HG03439 (cell line): ENCODE data around the gene GPNMB.

Experiments used
- ATAC-seq: cut with Tn5 transposase; IDR thresholded peaks from one replicate; pipeline ENCODE4 v1.9.1; 2021; ENCODE audit warnings: mild to moderate bottlenecking, moderate library complexity; ENCODE audit not compliant: unreplicated experiment

GPNMB gene

DNA sequence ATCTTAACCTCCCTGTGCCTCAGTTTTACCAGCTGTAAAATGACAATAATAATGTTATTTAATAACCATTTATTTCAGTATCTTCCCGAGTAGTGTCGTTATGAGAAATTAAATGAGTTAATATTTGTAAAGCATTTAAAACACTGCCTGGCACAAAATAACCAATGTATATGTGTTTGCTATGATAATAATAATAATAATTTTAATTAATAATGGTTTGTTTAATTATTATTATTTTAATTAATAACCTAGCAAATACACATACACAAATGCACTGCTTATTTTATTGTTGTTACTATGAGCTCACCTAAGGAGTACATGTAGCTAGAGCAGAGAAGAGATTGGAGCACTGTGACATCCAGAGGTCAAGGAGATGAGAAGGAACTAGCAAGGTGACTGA, 18.2 kb upstream of the GPNMB start:
- no peak for ATAC-seq

DNA sequence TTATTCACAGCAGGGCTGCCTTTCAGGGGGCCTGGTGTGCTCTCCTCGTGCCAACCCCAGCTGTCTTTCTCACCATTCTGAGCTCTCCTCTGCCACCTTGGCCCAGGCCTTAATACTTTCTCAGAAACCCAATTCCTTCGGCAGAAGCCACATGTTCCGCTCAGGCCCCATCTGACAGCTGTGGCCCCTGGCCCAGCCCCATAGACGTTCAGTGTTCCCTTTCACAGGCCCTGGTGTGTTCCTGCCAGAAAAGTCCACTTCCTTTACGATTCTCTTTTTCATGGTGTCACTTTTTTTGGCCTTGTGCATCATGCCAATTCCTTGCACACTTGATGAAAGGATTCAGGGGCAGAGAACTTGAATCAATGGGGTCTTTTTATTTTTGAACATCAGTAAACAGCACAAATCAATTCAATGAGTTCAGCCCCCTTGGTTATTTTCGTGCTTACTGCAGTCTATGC, 15.9 kb upstream of the GPNMB start:
- no peak for ATAC-seq

DNA sequence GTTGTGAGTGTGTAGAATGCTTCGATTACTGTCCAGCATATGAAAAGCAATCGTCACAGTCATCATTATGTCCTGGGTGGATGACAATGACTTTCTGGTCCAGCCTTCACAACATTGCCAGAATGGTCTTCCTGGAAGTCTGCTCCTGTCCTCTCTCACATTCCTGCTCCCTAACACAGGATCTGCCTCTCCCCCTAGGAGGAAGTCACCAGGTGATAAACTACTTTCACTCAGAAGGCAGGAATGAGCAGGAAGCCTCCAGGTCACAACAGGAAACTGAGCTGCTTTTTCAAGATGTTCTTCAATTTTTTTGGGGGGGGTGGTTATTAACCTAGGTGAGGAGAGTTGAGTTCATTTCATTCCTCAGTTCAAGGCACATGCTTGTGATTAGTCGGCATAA, 13.6 kb upstream of the GPNMB start:
- ATAC-seq: no peak

- peak; percentile 90 for ATAC-seq
Observed at GRCh38 chr7:23234569-23235296, 11.8 kb upstream of the GPNMB start.

GRCh38 chr7:23235813-23236221, 10.8 kb upstream of the GPNMB start:
- ATAC-seq: no peak

GRCh38 chr7:23237000-23237399, 9.6 kb upstream of the GPNMB start:
- no peak for ATAC-seq

DNA sequence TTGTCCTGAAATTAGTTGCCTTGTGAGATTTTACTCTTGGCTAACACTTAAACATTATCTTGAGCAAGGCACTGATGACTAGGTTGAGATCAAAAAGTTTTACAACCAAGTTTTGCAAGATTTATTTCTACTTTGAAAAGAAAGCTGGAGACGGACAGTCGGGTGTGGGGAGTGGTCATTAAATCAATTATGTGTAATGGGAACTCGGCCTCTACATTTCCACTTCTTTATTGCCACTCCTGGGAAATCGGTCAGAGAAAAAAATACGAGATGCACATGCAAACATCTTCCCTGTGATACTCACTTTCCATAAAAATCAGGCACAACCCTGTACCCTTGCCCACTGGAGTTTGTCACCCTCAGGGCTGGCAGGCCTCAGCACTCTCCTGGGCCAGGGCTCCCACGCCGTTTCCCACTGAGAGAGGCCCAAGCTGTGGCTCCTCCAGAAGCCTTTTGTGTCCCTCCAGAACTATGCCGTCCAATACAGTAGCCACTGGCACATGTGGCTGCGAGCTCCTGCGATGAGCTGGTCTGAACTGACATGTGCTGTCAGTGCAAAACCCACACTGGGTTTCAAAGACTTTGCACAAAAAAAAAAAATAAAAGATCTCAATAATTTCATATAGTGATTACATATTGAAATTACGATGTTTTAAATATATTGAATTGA, 7.5 kb upstream of the GPNMB start:
- no peak for ATAC-seq

DNA sequence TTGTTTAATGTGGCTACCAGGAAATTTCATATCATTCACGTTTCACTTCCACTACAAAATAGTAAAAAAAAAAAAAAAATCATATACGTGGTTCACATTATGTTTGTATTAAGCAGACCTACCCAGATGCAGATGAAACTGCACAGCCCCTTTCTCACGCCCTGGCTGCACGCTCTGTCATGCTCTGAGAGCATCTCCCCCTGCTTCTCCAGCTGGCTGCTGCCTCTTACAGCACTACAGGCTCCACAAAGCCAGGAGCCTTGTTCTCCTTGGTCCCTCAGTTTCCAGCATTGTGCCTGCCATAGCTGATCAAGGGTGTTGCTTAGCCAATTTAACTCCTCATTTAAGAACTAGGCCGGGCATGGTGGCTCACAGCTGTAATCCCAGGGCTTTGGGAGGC, 6.9 kb upstream of the GPNMB start:
- no peak for ATAC-seq

- ATAC-seq: no peak
Observed at GRCh38 chr7:23242321-23242720, 4.3 kb upstream of the GPNMB start.

- no peak for ATAC-seq
Observed at GRCh38 chr7:23242935-23243334, 3.6 kb upstream of the GPNMB start.

DNA sequence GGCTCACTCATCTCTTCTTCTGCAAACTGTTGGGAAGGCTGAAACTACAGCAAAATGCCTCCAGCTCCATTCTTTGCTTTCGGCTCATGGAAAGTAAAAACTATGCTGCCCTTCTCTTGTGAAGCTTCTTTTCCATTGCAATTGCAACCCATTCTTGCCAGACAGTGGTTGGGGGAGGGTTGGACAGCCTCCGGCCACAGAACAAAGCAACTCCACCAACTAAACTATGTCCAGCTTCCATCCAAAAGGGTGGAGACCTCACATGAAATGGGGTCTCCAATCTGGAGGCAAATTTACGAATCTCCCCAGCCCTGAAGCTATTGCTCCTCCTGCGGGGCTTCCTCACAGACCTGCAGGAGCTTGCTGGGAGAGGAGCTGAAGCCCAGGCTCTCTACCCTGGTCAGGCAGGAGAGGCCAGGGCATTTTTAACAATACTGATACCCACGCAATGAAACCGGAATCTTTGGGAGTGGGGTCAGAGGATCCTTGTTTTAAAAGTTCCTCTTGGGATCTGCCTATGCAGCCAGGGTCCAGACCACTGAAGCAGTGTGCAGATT, 549 bp downstream of the GPNMB start:
- ATAC-seq: no peak

DNA sequence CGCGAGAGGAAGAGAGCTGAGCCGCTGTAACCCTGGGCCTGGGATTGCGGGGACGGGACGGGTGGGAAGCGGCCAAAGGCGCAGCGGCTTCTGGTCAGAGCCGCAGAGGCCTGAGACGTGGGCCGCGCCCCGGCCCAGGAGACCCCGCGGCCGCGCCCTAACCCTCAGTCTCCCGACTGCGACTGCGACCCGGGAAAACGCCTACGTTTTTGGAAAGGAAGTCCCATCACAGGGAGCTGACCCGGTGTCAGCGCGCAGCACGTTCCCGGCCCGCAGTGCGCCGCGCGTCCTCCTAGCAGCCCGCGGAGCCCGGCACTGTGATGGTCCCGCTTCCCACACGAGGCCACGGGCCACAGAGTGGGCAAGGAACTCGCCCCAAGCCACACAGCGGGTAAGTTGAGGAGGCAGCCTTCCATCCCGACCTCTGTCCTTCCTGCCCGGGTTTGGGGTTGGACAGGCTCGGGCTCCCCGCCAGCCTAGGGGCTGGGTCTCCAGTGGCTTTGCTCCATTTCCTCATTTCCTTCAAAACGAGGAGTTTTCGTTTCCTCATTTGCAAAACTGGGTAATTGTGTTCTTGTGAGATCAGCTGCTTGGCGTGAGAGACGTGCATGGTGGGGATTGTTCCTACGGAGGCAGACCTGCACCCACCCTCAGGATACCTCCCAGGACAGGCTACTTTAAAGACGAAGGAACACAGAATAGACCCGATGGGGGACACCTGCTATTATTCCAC, 1.2 kb downstream of the GPNMB start:
- ATAC-seq: no peak

- ATAC-seq: no peak
Observed at GRCh38 chr7:23249486-23249885, 2.9 kb downstream of the GPNMB start.

DNA sequence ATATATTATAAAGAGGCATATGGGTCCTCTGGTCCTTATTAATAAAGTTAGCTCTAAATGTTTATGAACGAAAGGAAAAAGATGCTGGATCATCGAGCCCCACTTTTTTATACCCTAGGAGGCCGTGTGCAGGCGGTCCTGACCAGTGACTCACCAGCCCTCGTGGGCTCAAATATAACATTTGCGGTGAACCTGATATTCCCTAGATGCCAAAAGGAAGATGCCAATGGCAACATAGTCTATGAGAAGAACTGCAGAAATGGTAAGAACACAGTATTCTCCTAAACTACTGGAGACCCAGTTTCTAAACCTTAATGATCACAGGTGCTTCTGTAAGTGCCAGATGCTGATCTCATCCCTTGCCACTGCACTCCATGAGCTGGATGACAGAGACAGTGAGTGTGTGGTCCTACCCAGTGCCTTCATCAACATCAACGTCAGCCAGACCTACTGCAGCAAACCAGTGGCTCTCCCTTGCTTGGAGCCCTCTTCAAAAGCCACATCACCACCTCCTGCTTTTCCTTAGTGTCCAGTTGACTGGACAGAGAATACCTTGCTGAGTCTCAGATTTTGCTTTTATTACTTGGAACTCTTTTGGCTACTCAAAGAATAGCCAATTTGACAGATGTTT, 7.6 kb downstream of the GPNMB start:
- ATAC-seq: no peak

DNA sequence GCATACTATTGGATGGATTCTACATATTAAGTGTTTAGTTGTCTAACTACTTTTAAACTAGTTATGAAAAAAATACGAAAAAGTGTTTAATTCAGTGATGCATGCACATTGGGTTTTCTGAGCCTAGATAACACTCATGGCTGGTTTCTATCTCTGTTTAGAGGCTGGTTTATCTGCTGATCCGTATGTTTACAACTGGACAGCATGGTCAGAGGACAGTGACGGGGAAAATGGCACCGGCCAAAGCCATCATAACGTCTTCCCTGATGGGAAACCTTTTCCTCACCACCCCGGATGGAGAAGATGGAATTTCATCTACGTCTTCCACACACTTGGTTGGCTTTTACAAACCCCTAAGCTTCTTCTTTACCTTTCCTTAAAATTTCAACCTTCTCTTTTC, 10.2 kb downstream of the GPNMB start:
- ATAC-seq: no peak

DNA sequence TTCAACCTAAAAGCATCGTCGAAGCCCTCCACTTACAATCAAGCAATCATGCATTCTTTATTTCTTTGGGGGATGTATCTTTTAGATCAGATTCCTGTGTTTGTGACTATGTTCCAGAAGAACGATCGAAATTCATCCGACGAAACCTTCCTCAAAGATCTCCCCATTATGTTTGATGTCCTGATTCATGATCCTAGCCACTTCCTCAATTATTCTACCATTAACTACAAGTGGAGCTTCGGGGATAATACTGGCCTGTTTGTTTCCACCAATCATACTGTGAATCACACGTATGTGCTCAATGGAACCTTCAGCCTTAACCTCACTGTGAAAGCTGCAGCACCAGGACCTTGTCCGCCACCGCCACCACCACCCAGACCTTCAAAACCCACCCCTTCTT, 13.8 kb downstream of the GPNMB start:
- no peak for ATAC-seq

GRCh38 chr7:23261843-23262452, 15.4 kb downstream of the GPNMB start:
- ATAC-seq: peak; percentile 73

DNA sequence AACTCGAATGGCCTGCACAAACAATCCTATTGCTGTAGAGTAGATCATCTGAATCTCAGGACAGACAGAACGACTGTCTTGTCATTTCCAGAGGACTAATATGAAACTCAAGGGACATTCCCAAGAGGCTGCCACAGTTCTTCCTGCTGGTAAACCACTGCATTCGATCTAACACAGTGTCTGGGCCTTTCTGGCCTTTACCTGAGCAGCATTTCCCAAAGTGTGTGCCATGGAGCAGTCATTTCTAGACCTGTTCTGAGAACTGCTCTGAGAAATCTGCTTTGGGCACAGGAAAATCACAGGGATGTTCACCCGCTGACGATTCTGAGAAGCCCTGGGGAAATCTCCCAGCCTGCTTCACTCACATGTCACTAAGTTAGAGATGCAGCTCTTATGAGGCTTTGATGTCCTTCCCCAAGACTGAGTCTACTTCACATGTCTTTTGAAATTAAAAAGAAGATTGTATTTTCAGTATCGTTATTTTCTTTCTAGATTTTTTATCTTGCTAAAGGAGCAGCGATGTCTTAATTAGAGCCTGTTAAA, 18.4 kb downstream of the GPNMB start:
- ATAC-seq: no peak

GRCh38 chr7:23266918-23267317, 20.3 kb downstream of the GPNMB start:
- ATAC-seq: no peak

DNA sequence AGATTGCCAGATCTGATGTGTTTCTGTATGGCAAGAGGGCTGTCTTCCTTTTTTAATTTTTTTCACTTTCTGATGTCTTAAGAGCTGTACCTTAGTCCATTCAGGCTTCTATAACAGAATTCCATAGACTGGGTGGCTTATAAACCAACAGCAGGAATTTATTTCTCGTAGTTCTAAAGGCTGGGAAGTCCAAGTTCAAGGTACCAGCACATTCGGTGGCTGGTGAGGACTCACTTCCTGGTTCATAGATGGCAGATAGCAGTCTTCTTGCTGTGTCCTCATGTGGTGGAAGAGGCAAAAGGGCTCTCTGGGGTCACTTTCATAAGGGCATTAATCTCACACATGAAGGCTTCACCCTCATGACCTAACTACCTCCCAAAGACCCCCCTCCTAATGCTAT, 20.8 kb downstream of the GPNMB start:
- no peak for ATAC-seq
